ENCODE measurements around the gene FYN.

GRCh38 chr6:111716325-111716724 is 156.9 kb downstream of the FYN start:
- TF ChIP-seq CTCF (IDR thresholded peaks at IDR 0.05; ENCODE audit: borderline replicate concordance, extremely low read depth, low read length, poor library complexity, severe bottlenecking): no peak
- no peak for TF ChIP-seq EZH2 (IDR thresholded peaks at IDR 0.05; ENCODE audit: borderline replicate concordance, low read depth, low read length, severe bottlenecking)
